ENCODE measurements around the gene UPB1.

Gene UPB1

GRCh38 chr22:24494528-24495364 is at the start of gene UPB1:
Gene UPB1, plus strand, starts transcription at chr22:24495332. Its CDS starts 72 bp downstream, at chr22:24495404.
- no peak for DNase-seq (ENCODE audit: low read depth)
- TF ChIP-seq CTCF (IDR thresholded peaks at IDR 0.05; ENCODE audit: insufficient read depth, low read depth, low read length, missing control alignments) = no peak
- no peak within 1 kb of the TSS for H3K4me3 ChIP-seq (ENCODE audit: low read length)

GRCh38 chr22:24445481-24446259 is 49.5 kb upstream of the UPB1 start:
- TF ChIP-seq CTCF (IDR thresholded peaks at IDR 0.05; ENCODE audit: insufficient read depth, low read depth, low read length, missing control alignments) = no peak
- no peak for DNase-seq (ENCODE audit: low read depth)
- H3K4me3 ChIP-seq (ENCODE audit: low read length) = no peak overlapping the region

- DNase-seq (ENCODE audit: low read depth) = no peak
- H3K4me3 ChIP-seq (ENCODE audit: low read length) = no peak overlapping the region
- no peak for TF ChIP-seq CTCF (IDR thresholded peaks at IDR 0.05; ENCODE audit: insufficient read depth, low read depth, low read length, missing control alignments)
These were observed 48.9 kb upstream of the UPB1 start for GRCh38 chr22:24446260-24446611.

GRCh38 chr22:24450610-24451009 is 44.5 kb upstream of the UPB1 start:
- H3K4me3 ChIP-seq (ENCODE audit: low read length) = no peak overlapping the region
- no peak for DNase-seq (ENCODE audit: low read depth)
- TF ChIP-seq CTCF (IDR thresholded peaks at IDR 0.05; ENCODE audit: insufficient read depth, low read depth, low read length, missing control alignments) = no peak

GRCh38 chr22:24451162-24451561 is 44.0 kb upstream of the UPB1 start:
- no peak for TF ChIP-seq CTCF (IDR thresholded peaks at IDR 0.05; ENCODE audit: insufficient read depth, low read depth, low read length, missing control alignments)
- DNase-seq (ENCODE audit: low read depth) = no peak
- H3K4me3 ChIP-seq (ENCODE audit: low read length) = no peak overlapping the region

- TF ChIP-seq CTCF (IDR thresholded peaks at IDR 0.05; ENCODE audit: insufficient read depth, low read depth, low read length, missing control alignments) = no peak
These were observed 41.3 kb upstream of the UPB1 start for GRCh38 chr22:24453853-24454252.

More at GRCh38 chr22:24453853-24454252, 41.3 kb upstream of the UPB1 start:
- DNase-seq (ENCODE audit: low read depth) = no peak
- no peak overlapping the region for H3K4me3 ChIP-seq (ENCODE audit: low read length)

Data from epithelial cell of esophagus (primary cell).